Osteocyte (in vitro differentiated cells): Measurements from ENCODE around the gene SMC1B. TPM values are rescaled to one million over a fixed set of nuclear protein-coding genes. Genes with fewer than 3 reads are reported as not detected.

Experiments used
- DNase-seq: peaks from one replicate; pipeline ENCODE4 v3.0.0; 2021; ENCODE audit warnings: mixed read lengths; ENCODE audit not compliant: unreplicated experiment; ENCODE audit errors: extremely low spot score
- H3K27ac Mint-ChIP-seq: one replicate; pipeline ENCODE4 v1.8.0; 2021; ENCODE audit warnings: mild to moderate bottlenecking, mixed read lengths; ENCODE audit not compliant: unreplicated experiment
- H3K27me3 Mint-ChIP-seq: one replicate; pipeline ENCODE4 v1.8.0; 2021; ENCODE audit warnings: mixed read lengths; ENCODE audit not compliant: unreplicated experiment
- H3K36me3 Mint-ChIP-seq: one replicate; pipeline ENCODE4 v1.8.0; 2021; ENCODE audit warnings: mixed read lengths; ENCODE audit not compliant: unreplicated experiment
- H3K4me1 Mint-ChIP-seq: one replicate; pipeline ENCODE4 v1.8.0; 2021; ENCODE audit warnings: mixed read lengths; ENCODE audit not compliant: unreplicated experiment
- H3K4me3 Mint-ChIP-seq: one replicate; pipeline ENCODE4 v1.8.0; 2021; ENCODE audit warnings: mild to moderate bottlenecking, moderate library complexity, mixed read lengths; ENCODE audit not compliant: unreplicated experiment
- H3K9me3 Mint-ChIP-seq: one replicate; pipeline ENCODE4 v1.8.0; 2021; ENCODE audit warnings: mixed read lengths; ENCODE audit not compliant: unreplicated experiment
- total RNA-seq: library from RNA; stranded (reverse); gene quantifications from 2 replicates; pipeline ENCODE4 v1.2.1, GENCODE V29; 2021
- TF ChIP-seq, protein P1 (sequence below): fragments of 200-600 bp; sonication (generic); IDR thresholded peaks from 2 replicates; pipeline ENCODE4 v1.5.0; 2021; ENCODE audit warnings: antibody characterized with exemption, mild to moderate bottlenecking, moderate library complexity

SMC1B gene
- total RNA-seq, 1 donor from 2014 or later = not detected

- DNase-seq = peak; percentile 95
- H3K4me1 Mint-ChIP-seq = peaks cover 7% of the 10 kb centered on the region
Observed at GRCh38 chr22:45435544-45436139, 22.2 kb upstream of the SMC1B start.

GRCh38 chr22:45434981-45435380 is 21.6 kb upstream of the SMC1B start:
- Mint-ChIP-seq H3K4me3 (no peak overlapping the region), H3K27me3 (no peaks in the 10 kb centered on the region), H3K4me1 (peaks cover 7% of the 10 kb centered on the region), H3K9me3 (no peaks in the 10 kb centered on the region), H3K36me3 (no peaks in the 10 kb centered on the region), H3K27ac (peak overlapping the region; percentile 57)
- no peak for DNase-seq
- TF ChIP-seq, protein P1, sequence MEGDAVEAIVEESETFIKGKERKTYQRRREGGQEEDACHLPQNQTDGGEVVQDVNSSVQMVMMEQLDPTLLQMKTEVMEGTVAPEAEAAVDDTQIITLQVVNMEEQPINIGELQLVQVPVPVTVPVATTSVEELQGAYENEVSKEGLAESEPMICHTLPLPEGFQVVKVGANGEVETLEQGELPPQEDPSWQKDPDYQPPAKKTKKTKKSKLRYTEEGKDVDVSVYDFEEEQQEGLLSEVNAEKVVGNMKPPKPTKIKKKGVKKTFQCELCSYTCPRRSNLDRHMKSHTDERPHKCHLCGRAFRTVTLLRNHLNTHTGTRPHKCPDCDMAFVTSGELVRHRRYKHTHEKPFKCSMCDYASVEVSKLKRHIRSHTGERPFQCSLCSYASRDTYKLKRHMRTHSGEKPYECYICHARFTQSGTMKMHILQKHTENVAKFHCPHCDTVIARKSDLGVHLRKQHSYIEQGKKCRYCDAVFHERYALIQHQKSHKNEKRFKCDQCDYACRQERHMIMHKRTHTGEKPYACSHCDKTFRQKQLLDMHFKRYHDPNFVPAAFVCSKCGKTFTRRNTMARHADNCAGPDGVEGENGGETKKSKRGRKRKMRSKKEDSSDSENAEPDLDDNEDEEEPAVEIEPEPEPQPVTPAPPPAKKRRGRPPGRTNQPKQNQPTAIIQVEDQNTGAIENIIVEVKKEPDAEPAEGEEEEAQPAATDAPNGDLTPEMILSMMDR = no peak

More at GRCh38 chr22:45435544-45436139, 22.2 kb upstream of the SMC1B start:
- H3K27me3 Mint-ChIP-seq = no peaks in the 10 kb centered on the region
- H3K4me3 Mint-ChIP-seq = no peak overlapping the region
- TF ChIP-seq, protein P1 = peak; percentile 98
- no peaks in the 10 kb centered on the region for H3K9me3 Mint-ChIP-seq
- peak overlapping the region; percentile 57 for H3K27ac Mint-ChIP-seq
- no peaks in the 10 kb centered on the region for H3K36me3 Mint-ChIP-seq

DNA sequence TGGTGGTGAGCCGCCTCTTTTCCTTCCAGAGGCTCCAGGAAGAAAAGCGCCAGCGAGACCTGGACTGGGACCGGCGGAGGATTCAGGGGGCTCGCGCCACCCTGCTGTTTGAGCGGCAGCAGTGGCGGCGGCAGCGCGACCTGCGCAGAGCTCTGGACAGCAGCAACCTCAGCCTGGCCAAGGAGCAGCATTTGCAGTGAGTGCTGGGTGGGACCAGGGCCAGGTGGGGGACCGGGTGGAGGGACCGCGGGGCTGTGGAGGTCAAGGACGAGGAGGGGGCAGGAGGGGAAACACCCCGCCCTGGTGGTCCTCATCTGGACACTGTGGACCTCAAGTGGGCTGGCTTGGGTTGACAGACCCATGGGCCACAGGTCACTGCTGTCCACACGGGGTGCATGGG is 17.5 kb upstream of the SMC1B start:
- Mint-ChIP-seq H3K4me3 (no peak overlapping the region), H3K27ac (no peak overlapping the region), H3K4me1 (peaks cover 7% of the 10 kb centered on the region), H3K9me3 (peaks cover 12% of the 10 kb centered on the region), H3K27me3 (peaks cover 8% of the 10 kb centered on the region), H3K36me3 (no peaks in the 10 kb centered on the region)
- TF ChIP-seq, protein P1 = no peak
- DNase-seq = no peak

DNA sequence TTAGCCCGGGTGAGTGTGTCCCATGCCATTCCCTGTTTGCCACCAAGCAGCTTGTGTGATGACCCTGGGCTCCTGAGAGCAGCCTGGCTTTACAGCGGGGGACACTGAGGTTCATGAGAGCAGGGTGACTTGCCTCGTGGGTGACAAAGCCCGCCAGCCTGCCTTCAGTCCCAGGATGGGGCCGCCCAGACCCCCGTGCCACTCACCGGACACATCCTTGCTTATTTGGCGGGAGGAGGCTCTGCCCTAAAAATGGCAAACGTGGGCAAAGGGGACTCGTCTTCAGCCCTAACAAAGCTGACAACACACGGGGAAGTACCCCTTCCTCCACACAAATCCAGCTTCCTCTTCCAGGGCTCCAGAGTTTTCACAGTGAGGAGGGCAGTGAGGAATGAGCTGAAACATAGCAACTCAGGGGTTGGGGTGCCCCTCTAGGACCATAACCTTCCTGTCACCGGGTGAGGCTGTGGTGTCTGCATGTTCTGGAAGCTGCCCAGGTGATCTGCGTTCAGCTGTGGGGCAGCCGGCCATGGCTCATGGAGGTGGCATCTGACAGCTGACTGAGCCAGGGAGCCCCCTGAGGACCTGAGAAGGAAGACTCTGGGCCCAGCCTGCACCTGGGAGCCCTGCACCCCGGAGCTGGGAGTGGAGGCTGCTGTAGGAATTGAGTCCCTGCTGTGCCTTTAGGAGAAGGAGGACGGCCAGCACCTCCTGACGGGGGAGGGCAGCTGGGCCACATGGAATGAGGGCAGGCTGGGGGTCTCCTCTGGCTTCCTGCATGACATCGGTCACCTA is 16.8 kb upstream of the SMC1B start:
- Mint-ChIP-seq H3K27ac (no peak overlapping the region), H3K36me3 (no peaks in the 10 kb centered on the region)
- no peak for DNase-seq

DNA sequence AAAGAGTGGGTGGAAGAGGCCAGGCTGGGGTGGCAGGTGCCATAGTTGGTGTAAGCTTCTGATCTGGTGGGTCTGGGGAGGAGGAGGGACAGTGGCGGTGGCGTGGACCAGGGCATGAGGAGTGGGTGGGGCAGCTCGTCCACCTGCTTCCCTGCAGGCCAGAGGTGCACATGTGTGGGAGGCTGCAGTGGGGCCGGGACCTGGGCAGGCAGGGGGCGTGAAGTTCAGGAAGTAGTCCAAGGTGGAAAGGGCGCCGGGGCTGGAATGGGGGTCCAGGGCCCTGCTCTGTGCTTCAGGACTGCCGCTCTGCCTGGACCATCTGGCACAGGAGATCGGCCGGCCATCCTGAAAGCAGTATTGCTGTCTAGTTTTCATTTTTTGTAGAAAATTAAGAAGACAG is 16.0 kb upstream of the SMC1B start:
- H3K9me3 Mint-ChIP-seq = peaks cover 12% of the 10 kb centered on the region
- no peaks in the 10 kb centered on the region for H3K36me3 Mint-ChIP-seq
- no peak overlapping the region for H3K4me3 Mint-ChIP-seq
- DNase-seq = no peak
- TF ChIP-seq, protein P1 = no peak
- peaks cover 8% of the 10 kb centered on the region for H3K27me3 Mint-ChIP-seq
- H3K4me1 Mint-ChIP-seq = no peaks in the 10 kb centered on the region
- H3K27ac Mint-ChIP-seq = no peak overlapping the region

More for the DNA sequence above, 16.8 kb upstream of the SMC1B start:
- Mint-ChIP-seq H3K4me3 (no peak overlapping the region), H3K4me1 (no peaks in the 10 kb centered on the region), H3K27me3 (peaks cover 8% of the 10 kb centered on the region), H3K9me3 (peaks cover 12% of the 10 kb centered on the region)
- TF ChIP-seq, protein P1 = no peak
